8988T (cell line): ENCODE results near the gene ADGRD1.

Source experiments
- DNase-seq: peaks from one replicate; pipeline ENCODE4 v3.0.0; 2011

ADGRD1 gene

DNA sequence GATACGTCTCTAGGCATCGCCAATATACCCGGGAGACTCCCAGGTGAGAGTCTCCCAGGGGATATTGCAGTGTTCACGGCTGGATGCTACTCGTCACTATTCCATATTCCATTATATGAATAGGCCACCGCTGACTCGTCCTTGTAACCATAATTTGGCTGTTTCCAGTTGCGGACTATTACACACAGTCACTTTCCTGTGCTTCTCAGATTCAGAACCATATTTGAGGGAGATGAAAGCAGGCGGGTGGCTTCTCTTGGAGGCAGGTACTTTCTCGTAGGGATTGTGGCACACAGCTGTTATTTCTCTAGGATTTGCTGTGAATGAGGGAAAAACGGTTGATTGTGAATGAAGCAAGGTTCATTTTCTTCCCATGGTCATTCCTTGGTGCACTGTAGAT is 73.0 kb downstream of the ADGRD1 start:
- DNase-seq, result no peak

DNA sequence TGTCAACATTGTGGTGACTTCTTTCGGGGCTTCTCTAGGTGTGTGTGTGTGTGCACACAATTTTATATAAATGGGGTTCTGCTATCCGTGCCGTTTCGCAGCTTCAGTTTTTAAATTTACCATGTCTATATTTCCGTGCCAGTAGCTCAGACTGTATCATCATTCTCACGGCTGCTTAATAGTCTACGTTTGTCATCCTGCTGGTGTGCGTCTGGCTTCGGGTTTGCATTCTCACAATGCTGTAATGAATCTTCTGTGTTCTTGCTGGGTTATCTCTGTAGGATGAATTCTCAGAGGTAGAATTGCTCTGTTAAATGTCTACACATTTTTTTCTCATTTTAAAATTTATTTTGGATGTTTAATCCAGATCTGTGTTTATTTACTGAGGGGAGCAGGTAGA is 73.6 kb downstream of the ADGRD1 start:
- DNase-seq, result no peak

DNA sequence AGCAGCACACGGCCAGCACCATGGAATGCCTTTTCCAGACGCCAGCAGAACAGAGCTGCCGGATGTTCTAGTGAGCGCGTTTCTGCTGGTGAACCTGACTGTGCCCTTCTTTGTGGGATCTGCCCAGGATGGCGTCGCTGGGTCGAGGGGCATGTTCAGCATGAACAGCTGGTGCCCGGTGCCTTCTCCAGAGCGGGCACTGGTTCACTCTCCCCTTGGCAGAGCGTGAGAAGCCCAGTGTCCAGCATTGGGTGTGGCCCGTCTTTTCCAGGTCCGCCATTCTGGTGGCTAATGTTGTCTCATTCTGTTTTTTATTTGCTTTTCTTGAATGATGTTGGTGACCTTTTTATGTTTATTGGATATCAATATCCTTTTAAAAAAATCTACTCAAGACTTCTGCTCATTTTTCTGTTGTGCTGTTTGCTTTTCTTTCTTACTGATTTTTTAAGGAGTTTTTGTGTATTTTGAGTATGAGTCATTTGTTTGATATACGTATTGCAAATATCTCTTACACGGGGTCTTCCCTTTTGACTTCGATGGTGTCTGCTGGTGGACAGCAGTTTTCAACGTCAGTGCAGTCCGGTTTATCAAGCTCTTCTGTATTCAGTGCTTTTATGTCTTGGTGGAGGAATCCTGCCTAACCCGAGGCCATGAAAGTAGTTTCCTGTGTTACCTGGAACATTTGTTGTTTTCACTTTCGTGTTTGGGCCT is 74.3 kb downstream of the ADGRD1 start:
- no peak for DNase-seq

DNA sequence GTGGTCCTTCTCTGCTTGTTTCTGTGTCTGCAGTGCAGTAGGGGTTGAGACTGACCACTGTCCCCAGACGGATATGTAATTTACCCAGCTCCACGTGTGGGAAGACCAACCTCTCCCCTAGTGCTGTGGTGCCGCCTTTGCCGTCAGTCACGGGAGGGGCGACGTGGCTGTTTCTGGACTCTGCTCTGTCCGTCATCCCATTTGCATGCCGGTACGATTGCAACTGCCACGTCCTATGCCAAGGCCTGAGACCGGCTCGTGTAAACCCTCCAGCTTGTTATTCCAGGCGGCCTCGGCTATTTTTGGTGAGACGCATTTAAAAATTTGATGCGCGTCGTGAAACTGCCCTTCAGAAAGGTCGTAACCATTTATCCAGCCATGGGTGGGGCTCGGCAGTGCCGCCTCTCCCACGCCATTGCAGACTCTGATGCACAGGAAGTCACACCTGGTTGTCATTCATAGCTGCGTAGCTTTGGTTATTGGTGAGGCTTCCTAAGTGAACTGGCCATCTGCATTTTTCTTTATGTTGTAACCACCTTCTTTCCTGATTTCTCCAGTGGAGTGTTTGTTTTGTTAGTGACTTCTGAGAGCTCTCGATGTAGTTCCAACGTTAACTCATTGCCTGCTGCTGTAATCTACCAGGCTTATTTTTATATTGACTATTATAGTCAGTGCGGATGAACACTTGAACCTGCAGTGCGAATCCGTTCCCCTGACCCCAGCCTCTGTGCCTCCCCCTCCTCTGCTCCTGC is 75.1 kb downstream of the ADGRD1 start:
- DNase-seq, result no peak

DNA sequence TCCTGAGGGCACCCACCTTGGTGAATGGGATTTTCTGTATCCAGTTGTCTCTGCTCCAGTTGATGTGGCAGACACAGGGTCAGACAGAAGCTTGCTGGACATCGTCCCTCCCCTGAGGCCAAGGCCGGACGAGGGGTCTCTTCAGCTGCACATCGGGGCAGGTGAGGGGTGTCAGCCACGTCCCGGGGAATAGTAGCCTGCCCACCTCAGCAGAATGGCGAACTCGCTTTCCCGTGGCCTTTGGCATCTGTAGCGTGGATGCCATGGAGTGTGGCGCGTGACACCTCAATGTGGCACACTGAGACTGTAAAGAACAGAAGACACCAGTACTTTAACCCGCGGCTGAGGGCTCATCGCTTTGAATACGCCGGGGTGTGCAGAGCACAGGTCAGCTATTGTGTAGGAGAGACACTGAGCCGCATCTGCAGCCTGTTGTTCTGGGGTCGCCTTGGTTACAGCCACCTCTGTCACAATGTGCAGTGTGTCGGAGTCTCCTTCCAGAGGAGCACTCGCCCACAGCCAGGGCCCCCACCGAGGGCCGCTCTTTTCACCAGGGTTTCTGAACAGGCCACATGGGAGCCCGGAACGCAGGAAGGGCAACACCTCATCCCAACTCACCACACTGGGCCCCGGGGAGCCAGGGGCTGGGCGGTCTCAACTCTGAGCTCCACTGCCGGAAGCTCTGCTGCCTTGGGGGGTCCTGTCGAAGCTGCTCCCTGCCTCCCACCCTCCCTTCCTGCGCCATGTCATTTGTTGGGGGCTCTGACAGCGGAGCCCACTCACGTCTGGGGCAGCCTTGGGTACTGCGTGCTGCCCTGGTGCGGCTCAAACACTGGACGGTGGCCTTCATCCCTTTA is 77.0 kb downstream of the ADGRD1 start:
- no peak for DNase-seq

DNA sequence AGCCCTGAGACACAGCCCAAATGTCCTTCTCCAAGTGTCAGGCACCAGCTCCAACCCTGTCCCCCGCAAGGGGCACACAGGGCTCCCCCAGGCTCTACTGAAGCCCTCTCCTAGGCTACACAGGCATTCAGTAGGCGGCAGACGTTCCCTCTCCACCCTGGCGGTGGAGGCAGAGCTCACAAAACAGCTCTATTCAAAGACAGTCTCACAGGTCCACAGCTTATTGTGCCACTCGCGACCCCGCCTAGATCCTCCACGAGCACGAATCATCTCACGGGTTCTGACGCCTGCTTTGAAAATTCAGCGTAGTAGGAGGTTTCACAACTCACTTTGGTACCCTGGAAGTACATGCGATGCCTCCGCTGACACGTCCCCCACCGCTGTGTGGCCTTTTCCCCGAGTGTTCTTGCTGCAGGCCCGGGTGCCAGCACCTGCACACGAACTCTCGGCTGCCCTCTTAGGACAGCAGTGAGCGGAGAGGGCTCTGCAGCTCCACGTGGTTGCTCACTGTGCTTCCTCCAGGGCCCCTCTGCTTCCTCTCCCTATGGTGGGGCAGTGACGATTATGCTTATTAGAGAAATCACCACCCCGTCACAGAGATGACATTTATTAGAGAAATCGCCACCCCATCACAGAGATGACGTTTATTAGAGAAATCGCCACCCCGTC is 78.5 kb downstream of the ADGRD1 start:
- no peak for DNase-seq

DNA sequence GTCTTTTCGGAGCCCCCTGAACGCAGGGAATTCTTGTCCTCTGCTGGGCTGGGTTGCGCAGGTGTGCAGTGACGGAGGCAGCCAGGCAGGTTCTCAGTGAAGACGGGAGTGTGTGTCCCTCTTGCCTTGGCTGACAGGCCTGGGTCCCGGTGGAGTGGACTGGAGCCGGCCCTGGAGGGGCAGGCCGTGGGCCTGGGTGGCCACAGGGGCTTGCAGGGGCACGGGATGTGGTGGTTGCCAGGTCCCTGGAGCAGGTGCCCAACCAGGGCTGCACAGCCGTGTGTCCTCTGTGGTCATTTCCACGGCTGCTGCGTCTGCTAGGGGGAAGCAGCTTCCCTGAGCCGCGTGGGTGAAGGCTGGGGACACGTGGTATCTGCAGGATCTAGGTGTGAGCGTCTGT is 79.8 kb downstream of the ADGRD1 start:
- no peak for DNase-seq

DNA sequence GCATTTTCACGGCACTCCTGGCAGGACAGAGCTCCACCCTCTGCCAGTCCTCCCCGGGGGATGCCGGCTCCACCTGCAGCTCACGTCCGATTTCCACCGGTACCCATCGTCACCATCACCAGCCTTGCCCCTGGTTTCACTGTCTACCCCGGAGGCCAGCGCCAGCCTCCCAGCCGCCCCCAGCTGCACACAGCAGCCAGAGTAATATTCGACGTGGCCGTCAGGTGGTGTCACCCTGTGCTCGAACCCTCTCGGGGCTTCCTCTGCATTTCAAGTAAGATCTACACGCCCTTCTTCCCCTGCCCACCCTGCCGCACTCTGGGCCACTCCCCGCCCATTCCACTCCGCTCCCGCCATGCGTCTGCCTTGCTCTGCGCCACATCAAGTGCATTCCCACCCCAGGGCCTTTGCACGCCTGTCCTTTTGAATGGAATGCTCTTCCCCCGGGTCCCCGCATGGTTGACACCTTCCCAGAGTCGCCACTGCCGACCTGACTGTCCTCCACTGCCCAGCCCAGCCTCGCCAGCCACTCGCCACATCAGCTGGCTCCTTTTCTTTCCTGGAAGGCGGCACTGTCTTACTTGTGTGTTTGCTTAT is 80.3 kb downstream of the ADGRD1 start:
- DNase-seq, result no peak

DNA sequence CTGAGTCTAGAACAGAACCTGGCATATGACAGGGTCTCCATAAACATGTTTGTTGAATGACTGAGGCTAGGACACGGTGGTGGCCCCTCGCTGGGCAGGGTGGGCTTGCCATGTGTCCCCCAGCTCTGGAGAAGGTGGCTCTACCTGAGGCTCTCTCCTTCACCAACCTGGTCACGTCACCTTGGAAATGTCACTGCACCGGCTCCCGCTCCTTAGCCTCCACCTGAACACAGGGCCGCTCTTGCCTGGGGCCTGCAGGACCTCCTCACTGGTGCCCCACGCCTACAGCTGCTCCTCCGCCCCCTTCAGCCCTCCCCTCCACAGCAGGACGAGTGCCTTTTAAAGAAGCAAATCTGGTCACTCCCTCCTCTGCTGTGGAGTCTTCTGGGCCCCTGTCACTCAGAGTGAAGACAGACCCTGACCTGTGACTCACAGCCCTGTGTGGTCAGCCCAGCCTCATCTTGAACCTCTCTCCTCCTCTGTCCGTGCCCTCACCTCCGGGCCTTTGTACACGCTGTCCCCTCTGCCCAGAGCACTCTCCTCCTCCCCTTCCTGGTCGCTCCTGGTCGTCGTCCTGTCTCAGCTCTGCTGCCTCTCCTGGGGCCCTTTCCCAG is 81.0 kb downstream of the ADGRD1 start:
- no peak for DNase-seq

DNA sequence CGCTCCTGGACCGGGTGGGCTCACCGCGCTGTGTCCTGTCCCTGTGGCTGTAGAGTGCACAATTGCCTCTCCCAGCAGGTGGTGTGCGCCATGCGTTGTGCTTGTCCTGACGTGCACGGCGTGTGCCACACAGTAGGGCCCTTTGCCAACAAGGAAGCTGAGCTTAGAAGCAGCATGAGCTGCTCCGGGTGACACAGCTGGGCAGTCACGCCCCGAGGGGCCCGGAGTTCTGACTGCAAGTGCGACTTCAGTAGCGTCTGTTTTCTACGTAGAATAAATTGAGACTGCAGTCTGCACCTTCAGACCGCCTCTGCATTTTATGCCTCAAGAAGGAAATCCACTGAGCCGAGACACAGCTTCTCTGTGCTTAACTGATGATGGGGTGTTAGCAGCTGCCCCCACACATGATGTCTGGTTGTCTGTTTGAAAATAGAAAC is 81.6 kb downstream of the ADGRD1 start:
- DNase-seq, result no peak

DNA sequence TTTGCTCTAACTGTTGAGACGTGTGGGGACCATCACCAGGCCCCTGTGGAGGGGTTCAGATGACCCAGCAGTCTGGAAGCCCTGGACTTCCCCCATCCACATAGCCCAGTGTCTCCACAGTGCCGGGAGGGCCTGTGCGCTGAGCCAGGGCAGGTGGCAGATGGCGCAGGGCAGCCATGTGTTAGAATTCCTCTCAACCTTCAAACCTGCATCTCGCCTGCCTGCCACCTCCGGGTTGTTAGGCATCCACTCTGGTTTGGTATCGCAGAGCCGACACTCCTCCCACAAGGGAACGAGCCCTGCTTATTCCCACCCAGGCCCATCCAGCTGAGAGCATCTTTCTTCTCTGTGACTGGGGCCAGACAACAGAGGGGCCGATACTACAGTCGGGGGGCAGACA is 84.5 kb downstream of the ADGRD1 start:
- DNase-seq, result no peak

DNA sequence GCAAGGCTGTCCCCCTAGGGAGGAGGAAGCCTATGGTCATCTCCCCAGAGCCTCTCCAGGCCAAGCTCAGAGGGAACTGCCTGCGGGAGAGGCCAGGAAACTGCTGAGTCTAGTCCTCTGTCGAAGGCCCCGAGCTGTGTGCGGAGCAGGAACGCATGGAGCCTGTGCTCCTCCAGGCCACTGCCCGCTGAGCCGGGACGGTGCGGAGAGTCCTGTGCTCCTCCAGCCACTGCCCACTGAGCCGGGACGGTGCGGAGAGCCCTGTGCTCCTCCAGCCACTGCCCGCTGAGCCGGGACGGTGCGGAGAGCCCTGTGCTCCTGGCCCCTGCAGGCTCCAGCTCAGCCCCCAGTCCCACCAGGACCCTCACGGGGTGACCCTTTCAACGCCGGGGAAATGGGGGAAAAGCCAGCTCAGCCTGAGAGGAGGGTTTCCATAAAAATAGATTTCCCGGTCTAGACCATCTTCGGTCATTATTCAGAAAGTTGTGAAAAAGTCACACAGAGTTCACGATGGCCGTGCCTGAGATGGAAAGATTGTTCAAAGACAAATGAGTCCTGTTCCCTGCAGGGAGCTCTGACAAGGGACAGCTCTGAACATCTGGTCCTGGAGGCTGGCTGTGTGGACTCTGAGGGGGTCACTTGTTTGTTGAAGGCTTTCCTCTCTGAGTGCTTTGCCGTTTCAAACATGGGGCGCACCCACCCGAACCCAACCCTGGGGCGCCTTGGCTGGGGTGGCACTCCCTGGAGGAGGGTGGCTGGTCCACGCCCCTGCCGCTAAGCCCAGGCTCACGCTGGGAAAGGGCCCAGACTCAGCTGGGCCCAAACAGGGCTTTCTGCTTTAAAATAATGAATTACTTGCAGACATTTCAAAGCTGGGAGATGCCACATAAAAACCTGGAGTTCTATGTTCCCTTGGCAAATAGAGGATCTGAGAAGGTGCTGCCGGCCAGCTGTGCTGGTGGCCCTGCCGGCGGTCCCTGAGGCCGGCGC is 85.5 kb downstream of the ADGRD1 start:
- no peak for DNase-seq

DNA sequence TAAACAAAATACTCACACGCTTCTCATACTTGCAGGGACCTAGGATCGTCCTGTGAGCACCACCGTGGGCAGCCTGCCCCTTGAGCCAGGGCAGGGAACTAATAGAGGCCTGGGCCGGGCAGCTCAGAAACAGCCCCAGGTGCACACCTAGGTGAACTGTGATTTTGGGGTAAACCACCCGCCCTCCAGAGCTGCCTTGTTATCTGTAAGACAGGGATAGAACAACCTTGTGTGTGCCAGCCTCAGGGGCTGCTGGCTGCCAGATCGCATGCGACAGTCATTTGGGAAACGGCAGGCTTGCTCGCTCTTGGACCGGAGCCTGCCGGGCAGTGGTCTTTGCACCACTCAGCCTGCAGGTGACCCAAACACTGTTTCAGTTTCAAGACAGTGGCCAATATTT is 86.8 kb downstream of the ADGRD1 start:
- no peak for DNase-seq

DNA sequence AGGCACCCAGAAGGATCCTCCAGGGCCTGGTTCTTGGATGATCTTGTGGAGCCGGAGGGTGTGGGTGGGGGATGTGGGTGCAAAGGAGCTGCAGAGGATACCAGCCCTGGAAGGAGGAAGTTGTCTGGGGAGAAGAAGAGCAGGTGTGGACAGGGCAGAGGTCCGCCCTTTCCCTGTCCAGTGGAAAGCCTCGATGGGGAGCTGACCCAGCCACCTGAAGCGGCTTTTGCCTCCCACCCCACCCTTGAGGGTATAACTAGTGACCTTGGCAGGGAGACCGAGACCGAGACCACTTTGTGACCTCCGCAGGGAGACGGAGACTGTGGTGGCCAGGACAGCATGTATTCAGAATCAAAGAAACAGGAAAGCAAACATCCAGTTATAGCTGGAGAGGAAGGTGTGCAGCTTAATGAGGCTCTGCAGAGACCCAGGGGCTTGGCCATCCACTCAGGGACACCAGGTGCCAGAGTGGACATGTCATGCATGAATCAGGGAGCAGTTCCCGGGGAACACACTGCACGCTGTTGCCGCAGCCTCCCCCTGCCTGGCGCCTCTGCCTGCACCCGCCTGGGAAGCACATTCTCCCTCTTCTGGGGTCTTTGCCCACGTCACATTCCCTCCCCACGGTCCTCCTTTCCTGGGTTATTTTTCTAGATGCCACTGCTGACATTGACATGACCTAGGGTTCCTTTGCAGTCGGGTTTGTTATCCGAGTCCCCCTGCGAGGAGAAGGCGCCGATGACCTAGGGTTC is 87.7 kb downstream of the ADGRD1 start:
- no peak for DNase-seq

DNA sequence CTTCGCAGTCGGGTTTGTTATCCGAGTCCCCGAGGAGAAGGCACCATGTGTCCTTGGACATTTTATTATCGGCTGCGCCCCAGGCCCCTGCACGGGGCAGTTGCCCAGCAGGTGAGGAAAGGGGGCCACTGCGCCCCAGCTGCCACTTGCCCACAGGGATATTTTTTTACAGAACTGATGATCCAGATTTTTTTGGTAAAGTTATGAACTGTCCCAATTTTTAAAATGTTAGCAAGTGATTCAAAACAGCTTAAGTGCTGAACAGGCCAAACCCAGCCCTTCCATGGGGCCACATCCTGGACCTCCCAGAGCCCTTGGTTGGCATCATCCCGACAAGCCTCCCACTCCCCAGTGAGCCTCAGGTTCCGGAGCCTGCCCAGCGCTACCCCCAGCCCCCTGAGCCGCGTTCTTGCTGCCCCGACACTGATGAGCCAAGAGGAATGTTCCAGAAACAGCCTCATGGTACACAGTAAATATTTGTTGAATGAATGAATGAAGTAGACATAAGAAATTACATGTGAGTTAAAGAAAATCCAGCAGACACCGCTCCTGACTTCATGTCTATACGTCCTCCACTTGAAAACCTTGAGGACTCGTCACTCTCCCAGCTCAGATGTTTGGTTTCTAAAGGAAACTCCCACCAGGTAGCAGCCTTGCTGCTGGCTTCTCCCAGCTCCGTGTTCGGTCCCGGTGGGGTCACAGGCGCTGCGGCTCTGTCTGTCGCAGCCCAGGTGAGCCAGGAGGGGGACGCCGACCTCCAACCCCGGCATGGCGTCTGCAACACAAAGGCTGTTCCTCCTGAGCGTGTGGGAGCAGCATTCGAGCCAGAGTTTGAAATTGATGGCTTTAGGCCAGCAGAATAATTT is 88.5 kb downstream of the ADGRD1 start:
- no peak for DNase-seq

DNA sequence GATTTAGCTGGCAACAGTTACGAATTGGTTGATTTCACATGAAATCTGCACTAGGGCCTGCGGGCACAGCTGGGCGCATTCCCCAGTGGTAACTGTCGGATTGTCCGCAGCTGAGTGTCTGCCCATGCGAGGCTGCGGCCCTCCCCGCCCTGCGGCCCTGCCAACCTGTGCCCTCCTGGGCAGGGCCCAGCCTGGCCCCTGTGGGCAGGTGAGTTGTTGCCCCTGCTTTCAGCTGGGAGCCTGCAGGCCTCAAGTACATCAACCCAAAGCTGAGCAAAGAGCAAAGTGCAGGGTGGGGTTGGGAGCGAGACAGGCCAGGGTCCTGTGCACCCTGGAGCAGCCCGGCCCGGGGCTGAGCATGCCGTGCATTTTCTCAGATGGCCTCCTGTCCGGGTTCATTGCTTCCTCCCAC is 89.1 kb downstream of the ADGRD1 start:
- no peak for DNase-seq

DNA sequence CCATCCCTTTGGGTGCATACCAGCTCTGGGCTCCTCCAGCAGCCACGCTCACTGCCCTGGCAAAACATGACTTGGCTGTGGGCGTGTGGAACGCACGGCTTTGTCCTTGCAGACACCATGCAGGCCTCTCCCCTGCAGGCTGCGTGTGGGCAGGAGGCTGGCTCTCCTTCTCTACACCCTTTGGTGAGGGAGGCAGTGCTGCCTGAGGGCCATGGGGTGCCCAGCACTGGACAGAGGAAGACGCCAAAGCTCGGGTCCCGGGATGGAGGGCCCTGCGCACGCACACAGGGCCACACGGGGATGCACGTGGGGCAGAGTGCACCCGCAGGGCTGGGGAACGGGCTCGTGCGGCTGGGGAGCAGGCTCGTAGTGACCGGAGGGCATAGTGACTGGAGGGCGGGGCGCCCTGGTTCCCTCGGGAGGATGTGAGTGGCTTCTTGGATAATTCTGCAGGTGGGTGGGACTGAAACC is 89.7 kb downstream of the ADGRD1 start:
- no peak for DNase-seq

DNA sequence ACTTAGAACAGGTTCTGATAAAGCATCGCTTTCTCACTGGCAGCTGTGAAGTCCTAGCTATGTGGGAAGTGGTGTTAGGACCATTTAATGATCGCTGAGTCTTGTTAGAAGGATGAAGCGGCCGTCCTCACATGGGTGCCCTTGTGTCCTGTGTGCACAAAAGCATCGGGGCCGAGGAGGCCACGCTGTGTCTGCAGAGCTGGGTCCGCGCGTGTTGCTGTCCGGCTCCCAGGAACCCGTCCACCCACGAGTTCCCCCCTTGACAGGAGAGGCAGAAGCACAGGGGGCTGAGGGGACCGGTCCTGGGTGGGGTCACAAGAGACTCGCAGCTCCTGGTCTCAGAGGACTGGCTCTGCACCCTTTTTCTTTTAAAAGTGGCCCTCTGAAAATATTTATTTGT is 90.4 kb downstream of the ADGRD1 start:
- no peak for DNase-seq

DNA sequence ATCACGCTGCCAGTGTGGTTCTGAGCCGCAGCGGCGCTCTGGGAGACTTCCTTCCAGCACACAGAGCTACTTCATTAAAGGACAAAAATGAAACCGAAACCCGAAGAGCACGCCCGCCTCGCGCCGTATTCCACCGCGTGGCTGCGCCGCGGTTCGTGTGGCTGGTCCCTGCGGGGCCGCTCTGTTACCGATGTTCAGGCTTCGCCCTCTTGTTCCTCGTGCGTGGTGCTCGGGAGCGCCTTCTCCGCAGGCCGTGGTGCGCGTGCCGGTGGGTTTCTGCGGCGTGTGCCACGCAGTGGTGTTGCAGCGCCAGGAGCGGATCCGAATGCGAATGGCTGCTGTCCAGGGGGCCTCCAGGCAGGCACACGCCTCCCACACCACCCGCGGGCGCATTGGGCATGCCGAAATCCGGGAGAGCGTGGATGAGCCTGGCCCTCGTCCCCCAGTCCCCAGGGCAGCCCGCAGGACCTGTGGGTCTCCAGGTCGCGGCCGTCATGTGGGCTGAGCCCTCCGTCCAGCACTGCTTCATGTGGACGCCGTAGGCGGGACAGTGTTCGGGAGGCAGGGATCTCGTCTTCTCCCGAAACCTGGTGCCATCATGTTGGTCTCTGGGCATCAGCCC is 91.2 kb downstream of the ADGRD1 start:
- DNase-seq, result no peak
